Prostate gland (tissue), 2 donors: ENCODE measurements around the gene ZNF550.
"Not testable (repeated sequence)": the region's sequence is repeated elsewhere in the genome, so short reads cannot be mapped to it uniquely, and the experiment has no call there.

Source experiments
- CTCF ChIP-seq, 4 experiments: fragments of 200-600 bp in 2 of 4; fragments of 450-650 bp in 2 of 4; sonication (generic) in 2 of 4; IDR thresholded peaks; 1 replicate in 3 of 4; 2 replicates in 1 of 4; pipeline ENCODE4 v1.5.1; 2016 to 2019; ENCODE audit warnings: antibody characterized with exemption in 4 of 4, mild to moderate bottlenecking in 2 of 4, moderate library complexity in 2 of 4
- POLR2A ChIP-seq: fragments of 450-650 bp; IDR thresholded peaks from one replicate; pipeline ENCODE4 v1.6.1; 2016; ENCODE audit warnings: antibody characterized with exemption, mild to moderate bottlenecking
- POLR2AphosphoS5 ChIP-seq: sonication (generic); formaldehyde crosslinking; IDR thresholded peaks from one replicate; pipeline ENCODE4 v1.6.1; 2017; ENCODE audit warnings: antibody characterized with exemption

- not testable (repeated sequence) for TF ChIP-seq CTCF (IDR thresholded peaks at IDR 0.05); POLR2AphosphoS5; POLR2A
These were observed 60.4 kb downstream of the ZNF550 start for GRCh38 chr19:57499332-57499679.
